ENCODE measurements around the gene SEMA5A. TPM values are rescaled to one million over a fixed set of nuclear protein-coding genes. Genes with fewer than 3 reads are reported as not detected.

SEMA5A gene
- total RNA-seq, 4 donors from 2014 or later = 0.46 to 3.2 (median 1.7) TPM

DNA sequence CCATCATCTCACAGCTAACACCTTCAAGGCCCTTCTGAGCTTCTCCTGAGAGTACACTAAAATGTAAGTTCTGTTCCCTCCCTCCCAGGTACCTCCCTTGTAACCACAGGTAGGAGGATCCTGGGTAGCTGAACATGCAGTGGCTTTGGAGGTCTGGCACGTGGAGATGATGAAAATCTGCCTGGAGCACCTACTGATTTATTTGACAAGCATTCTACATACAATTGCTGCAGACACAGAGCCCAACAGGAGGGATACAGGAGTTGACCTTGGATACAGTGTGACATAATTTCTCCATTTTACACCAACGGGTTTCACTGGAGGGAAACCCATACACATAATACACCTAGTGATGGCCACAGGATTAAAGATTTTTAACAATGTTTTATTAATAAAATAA is 478.7 kb downstream of the SEMA5A start:
- ATAC-seq (no peak), DNase-seq (no peak)
- Histone ChIP-seq H3K27ac (no peak overlapping the region), H3K9me3 (no peaks in the 10 kb centered on the region), H3K36me3 (no peaks in the 10 kb centered on the region), H3K27me3 (no peaks in the 10 kb centered on the region), H3K4me1 (no peaks in the 10 kb centered on the region), H3K4me3 (no peak overlapping the region)
- intact Hi-C loops (cut with DNase I; ENCODE audit: low total_unique reads) (no loop called here), in situ Hi-C loops (cut with MboI; ENCODE audit: low sequenced_read_pairs in 4 of 4) (no loop called here)
- TF ChIP-seq, protein P1, sequence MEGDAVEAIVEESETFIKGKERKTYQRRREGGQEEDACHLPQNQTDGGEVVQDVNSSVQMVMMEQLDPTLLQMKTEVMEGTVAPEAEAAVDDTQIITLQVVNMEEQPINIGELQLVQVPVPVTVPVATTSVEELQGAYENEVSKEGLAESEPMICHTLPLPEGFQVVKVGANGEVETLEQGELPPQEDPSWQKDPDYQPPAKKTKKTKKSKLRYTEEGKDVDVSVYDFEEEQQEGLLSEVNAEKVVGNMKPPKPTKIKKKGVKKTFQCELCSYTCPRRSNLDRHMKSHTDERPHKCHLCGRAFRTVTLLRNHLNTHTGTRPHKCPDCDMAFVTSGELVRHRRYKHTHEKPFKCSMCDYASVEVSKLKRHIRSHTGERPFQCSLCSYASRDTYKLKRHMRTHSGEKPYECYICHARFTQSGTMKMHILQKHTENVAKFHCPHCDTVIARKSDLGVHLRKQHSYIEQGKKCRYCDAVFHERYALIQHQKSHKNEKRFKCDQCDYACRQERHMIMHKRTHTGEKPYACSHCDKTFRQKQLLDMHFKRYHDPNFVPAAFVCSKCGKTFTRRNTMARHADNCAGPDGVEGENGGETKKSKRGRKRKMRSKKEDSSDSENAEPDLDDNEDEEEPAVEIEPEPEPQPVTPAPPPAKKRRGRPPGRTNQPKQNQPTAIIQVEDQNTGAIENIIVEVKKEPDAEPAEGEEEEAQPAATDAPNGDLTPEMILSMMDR (IDR thresholded peaks at IDR 0.05 in 4 of 5, conservative IDR thresholded peaks at IDR 0.05 in 1 of 5) = no peak
- TF ChIP-seq POLR2A (IDR thresholded peaks at IDR 0.05) = no peak

DNA sequence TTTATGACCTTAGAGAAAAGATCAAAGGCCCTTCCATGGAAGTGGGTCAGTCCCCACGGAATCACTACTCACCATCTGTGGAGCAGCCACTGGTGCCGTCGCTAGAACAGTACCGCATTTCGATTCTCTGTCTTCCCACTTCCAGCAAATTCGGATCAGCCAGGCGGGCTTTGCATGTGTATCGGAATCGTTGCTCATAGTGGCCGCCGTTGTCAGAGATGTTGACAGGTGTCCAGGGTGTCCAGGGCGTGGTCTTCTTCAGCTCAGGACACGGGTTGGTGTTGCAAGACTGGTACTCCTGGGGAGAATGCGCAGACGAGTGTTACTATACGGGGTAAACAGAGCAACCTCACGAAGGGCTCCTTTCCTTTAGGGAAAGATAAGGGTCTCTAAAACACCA is 479.5 kb downstream of the SEMA5A start:
- no peaks in the 10 kb centered on the region for H3K4me1 ChIP-seq
- no peak overlapping the region for H3K4me3 ChIP-seq
- in situ Hi-C loops (cut with MboI; ENCODE audit: low sequenced_read_pairs in 4 of 4) (no loop called here), intact Hi-C loops (cut with DNase I; ENCODE audit: low total_unique reads) (no loop called here)
- no peaks in the 10 kb centered on the region for H3K27me3 ChIP-seq
- no peaks in the 10 kb centered on the region for H3K36me3 ChIP-seq
- DNase-seq (no peak), ATAC-seq (no peak)
- no peak for TF ChIP-seq POLR2A (IDR thresholded peaks at IDR 0.05)
- TF ChIP-seq, protein P1 (IDR thresholded peaks at IDR 0.05 in 4 of 5, conservative IDR thresholded peaks at IDR 0.05 in 1 of 5) = no peak
- H3K27ac ChIP-seq = no peak overlapping the region
- H3K9me3 ChIP-seq = no peaks in the 10 kb centered on the region

DNA sequence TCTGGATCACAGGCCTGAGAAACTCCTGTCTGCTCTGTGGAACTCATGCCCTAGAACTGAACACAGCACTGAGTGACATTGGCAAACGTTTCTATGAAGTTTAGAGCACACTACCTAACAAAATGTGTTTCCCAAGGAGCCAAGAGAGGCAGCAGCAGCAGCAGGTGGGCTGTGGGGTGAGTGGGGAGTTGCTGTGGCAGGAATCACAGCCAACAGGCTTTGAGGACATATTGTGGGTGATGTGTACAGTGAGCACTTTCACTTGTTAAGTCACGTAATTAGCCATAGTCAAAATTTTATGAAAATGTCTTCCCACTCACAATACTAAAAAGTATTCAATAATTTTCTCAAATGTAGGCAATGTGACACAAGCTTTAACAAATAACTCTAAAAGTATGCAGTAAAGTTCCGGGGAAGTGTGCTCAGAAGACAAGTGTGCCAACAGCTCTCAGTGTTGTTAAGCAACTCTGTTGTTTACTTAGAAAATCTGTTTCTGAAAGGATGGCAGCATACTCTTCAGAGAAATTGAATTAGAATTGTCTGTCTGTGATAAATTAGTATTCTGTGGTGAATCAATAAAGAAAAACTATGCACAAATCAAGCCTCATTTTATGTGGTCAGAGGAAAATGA is 482.1 kb downstream of the SEMA5A start:
- in situ Hi-C loops (cut with MboI; ENCODE audit: low sequenced_read_pairs in 4 of 4) = no loop called here
- no peak for ATAC-seq
- no peak for TF ChIP-seq POLR2A (IDR thresholded peaks at IDR 0.05)
- TF ChIP-seq, protein P1 (IDR thresholded peaks at IDR 0.05 in 4 of 5, conservative IDR thresholded peaks at IDR 0.05 in 1 of 5) = no peak
- intact Hi-C loops (cut with DNase I; ENCODE audit: low total_unique reads) = no loop called here
- Histone ChIP-seq H3K9me3 (no peaks in the 10 kb centered on the region), H3K36me3 (no peaks in the 10 kb centered on the region), H3K27ac (no peak overlapping the region), H3K4me1 (no peaks in the 10 kb centered on the region), H3K4me3 (no peak overlapping the region), H3K27me3 (no peaks in the 10 kb centered on the region)
- DNase-seq = no peak

DNA sequence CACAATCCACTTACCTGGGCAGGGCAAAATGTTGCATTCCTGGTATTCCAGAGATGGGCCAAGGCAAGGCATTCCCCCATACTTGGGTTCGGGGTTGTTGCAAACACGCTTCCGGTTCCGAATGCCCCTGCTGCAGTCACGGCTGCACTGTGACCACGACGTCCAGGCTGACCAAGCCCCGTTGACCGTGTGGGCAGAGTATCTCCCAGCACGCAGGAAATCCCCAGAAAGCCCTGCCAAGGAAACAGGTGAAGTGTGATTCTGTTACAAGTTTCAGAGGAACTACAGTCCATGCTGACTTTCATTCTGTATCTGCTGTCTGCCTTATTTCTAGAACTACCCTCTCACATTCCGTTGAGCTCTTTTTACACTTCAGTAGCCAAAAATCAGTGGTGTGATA is 483.0 kb downstream of the SEMA5A start:
- intact Hi-C loops (cut with DNase I; ENCODE audit: low total_unique reads) = no loop called here
- DNase-seq = no peak
- Histone ChIP-seq H3K4me1 (no peaks in the 10 kb centered on the region), H3K9me3 (no peaks in the 10 kb centered on the region), H3K27ac (no peak overlapping the region), H3K27me3 (no peaks in the 10 kb centered on the region), H3K4me3 (no peak overlapping the region), H3K36me3 (no peaks in the 10 kb centered on the region)
- ATAC-seq = no peak
- in situ Hi-C loops (cut with MboI; ENCODE audit: low sequenced_read_pairs in 4 of 4) = no loop called here
- TF ChIP-seq, protein P1 (IDR thresholded peaks at IDR 0.05 in 4 of 5, conservative IDR thresholded peaks at IDR 0.05 in 1 of 5) = no peak
- TF ChIP-seq POLR2A (IDR thresholded peaks at IDR 0.05) = no peak

All from gastrocnemius medialis (tissue), 4 donors.